ENCODE data around the gene REN. TPM values are rescaled to one million over a fixed set of nuclear protein-coding genes. Genes with fewer than 3 reads are reported as not detected.
A peak's percentile ranks its signal among the peaks of the same experiment; 100 is the strongest.

REN gene
- total and polyA plus RNA-seq, 7 donors: not detected

DNA sequence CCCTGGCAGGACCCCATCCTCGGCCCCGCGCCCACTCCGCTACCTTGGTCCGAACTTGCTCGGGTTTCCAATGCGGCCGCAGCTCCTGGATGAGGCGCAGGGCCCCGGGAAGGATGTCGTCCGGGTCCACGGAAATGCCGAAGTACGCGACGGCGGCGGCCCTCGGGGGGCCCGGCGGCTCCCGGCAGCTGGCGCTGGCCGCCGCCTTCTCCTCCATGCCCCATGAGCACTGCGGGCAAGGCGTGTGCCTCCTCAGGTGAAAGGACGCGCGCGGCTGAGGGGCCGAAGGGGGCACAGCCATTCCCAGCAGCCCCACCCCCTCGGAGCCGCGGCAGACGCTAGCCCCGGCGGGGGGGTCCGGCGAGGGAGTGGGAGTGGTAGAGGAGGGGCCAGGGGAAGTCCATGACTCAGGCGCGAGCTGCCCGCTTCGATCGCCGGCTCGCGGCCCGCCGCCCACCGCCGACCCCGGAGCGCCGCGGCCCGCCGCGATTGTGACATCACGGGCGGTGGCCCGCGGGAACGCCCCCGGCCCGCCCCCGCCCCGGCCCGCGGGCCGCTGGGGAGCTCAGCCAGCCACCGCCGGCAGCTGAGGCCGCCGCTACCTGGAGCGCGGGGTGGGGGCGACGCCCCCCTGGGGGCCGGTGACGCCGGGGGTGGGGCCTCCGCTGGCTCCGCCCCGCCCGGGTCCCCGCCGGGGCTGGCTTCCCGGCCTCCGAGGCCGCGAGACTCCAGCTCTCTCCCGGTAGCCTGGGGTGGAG is 14.4 kb downstream of the REN start, which contains the start of gene ETNK2:
Gene ETNK2, minus strand, starts transcription at position 493 of the 758 bp plus-strand sequence. Its CDS starts 192 bp downstream, at position 301.
- Histone ChIP-seq H3K27ac (peak within 1 kb of the TSS; percentile 36), H3K27me3 (ENCODE audit: insufficient read depth in 3 of 3, low read length in 2 of 3) (peaks cover 0 to 40% (median 12%) of the 10 kb centered on the region in 3 donors), H3K4me3 (peak within 1 kb of the TSS; percentile 70), H3K9me3 (no peaks in the 10 kb centered on the region), H3K36me3 (ENCODE audit: insufficient read depth in 1 of 2, low read depth in 1 of 2) (no peaks in the 10 kb centered on the region), H3K4me1 (no peaks in the 10 kb centered on the region)
- DNase-seq (peak; percentile 71 to 78), ATAC-seq (peak; percentile 23 to 50 (median 34))
- TF ChIP-seq, protein P1, sequence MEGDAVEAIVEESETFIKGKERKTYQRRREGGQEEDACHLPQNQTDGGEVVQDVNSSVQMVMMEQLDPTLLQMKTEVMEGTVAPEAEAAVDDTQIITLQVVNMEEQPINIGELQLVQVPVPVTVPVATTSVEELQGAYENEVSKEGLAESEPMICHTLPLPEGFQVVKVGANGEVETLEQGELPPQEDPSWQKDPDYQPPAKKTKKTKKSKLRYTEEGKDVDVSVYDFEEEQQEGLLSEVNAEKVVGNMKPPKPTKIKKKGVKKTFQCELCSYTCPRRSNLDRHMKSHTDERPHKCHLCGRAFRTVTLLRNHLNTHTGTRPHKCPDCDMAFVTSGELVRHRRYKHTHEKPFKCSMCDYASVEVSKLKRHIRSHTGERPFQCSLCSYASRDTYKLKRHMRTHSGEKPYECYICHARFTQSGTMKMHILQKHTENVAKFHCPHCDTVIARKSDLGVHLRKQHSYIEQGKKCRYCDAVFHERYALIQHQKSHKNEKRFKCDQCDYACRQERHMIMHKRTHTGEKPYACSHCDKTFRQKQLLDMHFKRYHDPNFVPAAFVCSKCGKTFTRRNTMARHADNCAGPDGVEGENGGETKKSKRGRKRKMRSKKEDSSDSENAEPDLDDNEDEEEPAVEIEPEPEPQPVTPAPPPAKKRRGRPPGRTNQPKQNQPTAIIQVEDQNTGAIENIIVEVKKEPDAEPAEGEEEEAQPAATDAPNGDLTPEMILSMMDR (IDR thresholded peaks at IDR 0.05): no peak
- intact Hi-C loops (cut with DNase I): no loop called here
- WGBS, 3 donors: 1 to 2% (median 1%) methylated on average over 37 to 94 of the region's 94 CpGs

DNA sequence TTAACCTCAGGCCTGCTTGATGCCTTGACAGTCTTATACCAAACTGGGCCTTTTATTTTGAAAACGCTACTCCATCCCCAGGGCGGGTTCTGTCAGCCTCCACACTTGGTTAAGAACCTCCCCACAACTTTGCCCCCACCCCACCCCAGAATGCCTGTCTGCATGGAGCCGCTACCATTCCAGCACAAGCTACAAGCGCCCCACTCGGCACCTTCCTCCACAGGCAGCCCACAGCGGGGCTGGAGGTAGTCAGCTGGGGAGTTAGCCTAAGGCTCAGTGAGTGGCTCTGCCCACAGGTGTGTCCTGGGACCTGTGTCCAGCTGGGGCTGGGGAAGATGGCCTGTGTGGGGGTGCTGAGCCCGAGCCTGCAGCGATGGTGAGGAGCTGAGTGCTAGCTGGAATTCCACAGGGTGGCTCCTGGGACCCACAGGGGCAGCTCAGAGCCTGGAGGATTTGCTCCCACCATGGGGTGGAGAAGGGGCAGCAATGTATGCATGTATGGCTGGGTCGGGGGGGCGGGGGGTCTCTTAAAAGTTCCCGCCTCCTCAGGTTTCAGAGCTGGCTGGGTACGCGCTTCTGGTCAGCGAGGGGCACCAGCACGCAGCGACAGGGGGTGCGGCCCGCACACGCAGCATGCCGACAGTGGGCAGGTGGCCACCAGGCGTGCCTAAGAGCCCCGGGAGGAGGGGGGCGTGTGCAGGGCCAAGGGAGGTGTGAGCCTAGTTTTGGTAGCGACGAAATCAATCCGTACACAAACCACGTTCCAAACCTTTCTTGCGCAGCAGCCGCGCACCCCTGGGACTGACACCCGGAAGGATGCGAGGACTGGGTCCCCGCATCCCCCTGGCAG is 15.2 kb downstream of the REN start:
- WGBS, 3 donors: 26 to 44% (median 29%) methylated on average over 21 to 33 of the region's 33 CpGs
- intact Hi-C loops (cut with DNase I): no loop called here
- DNase-seq: peak; percentile 43 to 62
- ATAC-seq: peak in 2 of 4 donors; percentile 25 to 49
- Histone ChIP-seq H3K36me3 (ENCODE audit: insufficient read depth in 1 of 2, low read depth in 1 of 2) (no peaks in the 10 kb centered on the region), H3K4me3 (peak overlapping the region; percentile 70), H3K27me3 (ENCODE audit: insufficient read depth in 3 of 3, low read length in 2 of 3) (peaks cover 0 to 42% (median 12%) of the 10 kb centered on the region in 3 donors), H3K27ac (no peak overlapping the region), H3K4me1 (no peaks in the 10 kb centered on the region), H3K9me3 (no peaks in the 10 kb centered on the region)
- TF ChIP-seq, protein P1 (IDR thresholded peaks at IDR 0.05): no peak

GRCh38 chr1:204149635-204150565 is 16.2 kb downstream of the REN start:
- H3K9me3 ChIP-seq: no peaks in the 10 kb centered on the region
- H3K27ac ChIP-seq: no peak overlapping the region
- no peaks in the 10 kb centered on the region for H3K36me3 ChIP-seq (ENCODE audit: insufficient read depth in 1 of 2, low read depth in 1 of 2)
- H3K4me3 ChIP-seq: no peak overlapping the region
- TF ChIP-seq, protein P1 (IDR thresholded peaks at IDR 0.05): no peak
- intact Hi-C loops (cut with DNase I): no loop called here
- no peak for DNase-seq
- H3K27me3 ChIP-seq (ENCODE audit: insufficient read depth in 3 of 3, low read length in 2 of 3): peaks cover 0 to 38% (median 12%) of the 10 kb centered on the region in 3 donors
- 55 to 70% (median 61%) methylated on average over 16 of the region's 16 CpGs for WGBS, 3 donors
- ATAC-seq: peak in 2 of 4 donors; percentile 55 to 65
- no peaks in the 10 kb centered on the region for H3K4me1 ChIP-seq

DNA sequence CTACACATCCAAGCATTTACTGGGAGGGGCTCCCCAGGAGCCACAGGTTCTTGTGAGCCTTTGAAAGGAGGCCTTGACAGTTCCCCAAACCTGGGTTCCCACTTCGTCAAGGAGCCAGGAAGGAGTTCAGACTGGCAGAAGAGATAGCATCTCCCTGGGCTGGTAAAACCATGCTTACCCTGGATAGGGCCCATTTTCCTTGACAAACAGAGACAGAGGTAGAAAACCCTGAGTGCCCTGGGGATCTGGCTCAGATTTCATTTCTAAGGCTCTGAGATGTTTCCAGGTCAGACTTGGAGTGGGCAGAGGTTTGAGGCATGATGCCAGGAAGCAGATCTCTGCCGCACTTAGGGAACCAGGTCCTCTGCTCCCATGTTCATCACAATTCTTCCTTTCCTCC is 17.0 kb downstream of the REN start:
- DNase-seq (no peak), ATAC-seq (no peak)
- TF ChIP-seq, protein P1 (IDR thresholded peaks at IDR 0.05): no peak
- Histone ChIP-seq H3K4me1 (no peaks in the 10 kb centered on the region), H3K9me3 (no peaks in the 10 kb centered on the region), H3K27me3 (ENCODE audit: insufficient read depth in 3 of 3, low read length in 2 of 3) (peaks cover 0 to 30% (median 12%) of the 10 kb centered on the region in 3 donors), H3K27ac (no peak overlapping the region), H3K4me3 (no peak overlapping the region), H3K36me3 (ENCODE audit: insufficient read depth in 1 of 2, low read depth in 1 of 2) (no peaks in the 10 kb centered on the region)
- 46 to 74% (median 63%) methylated on average over 2 of the region's 2 CpGs for WGBS, 3 donors
- intact Hi-C loops (cut with DNase I): no loop called here

All from psoas muscle (tissue), 8 donors.